Measurements from ENCODE around the gene TUBGCP2.

TUBGCP2 gene

DNA sequence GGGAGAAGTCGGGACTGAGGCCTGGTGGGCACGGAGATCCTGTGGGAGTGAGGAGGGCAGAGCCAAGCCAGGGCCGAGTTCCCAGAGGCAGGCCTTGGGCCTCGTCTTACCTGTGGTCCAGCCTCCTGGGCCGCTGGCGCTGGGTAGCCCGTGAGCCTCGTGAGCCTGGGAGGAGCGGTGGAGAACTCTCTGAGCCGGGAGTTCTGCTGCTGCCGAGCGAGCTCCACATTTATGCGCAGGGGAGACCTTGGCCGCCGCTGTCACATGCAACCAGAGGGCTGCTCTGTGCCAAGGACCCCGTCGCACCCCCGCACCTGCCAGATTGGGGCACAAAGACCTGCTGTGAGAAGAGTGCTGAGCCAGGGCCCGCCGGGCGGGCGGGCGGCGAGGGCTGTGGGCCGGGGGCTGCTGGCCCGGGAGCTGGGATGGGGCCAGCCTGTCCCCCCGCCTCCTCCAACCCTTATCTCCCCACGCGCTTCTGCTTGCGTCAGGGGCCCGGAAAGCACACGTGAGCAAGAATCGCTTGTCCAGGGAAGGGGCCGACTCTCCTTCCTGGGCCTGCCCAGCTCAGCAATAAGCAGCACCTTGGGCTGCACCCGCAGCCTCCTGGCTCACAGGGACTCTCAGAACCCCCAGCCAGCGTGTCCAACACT is 60.9 kb downstream of the TUBGCP2 start:
- DNase-seq (ENCODE audit: insufficient read length, low spot score) (no peak), FAIRE-seq (no peak)
- TF ChIP-seq POLR2A (IDR thresholded peaks at IDR 0.05; ENCODE audit: low read depth, low read length): no peak

DNA sequence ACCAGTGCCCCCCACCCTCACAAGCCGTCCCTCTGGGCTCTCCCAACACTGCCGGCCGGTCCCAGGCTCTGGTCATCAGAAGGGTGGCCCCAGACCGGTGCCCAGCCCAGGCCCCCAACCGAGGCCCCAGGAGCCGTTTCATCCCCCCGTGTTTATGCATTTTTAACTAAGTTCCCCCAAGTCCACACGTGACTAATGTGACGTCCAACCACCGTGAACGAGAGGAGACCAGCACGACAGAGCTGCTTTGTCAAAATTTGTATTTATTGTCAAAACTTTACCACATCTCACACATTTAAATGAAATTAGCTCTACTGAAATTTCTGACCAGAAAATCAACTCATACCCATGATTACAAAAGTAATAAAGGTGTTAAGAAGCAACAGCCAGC is 62.4 kb downstream of the TUBGCP2 start:
- DNase-seq (ENCODE audit: insufficient read length, low spot score) (no peak), FAIRE-seq (no peak)
- no peak for TF ChIP-seq POLR2A (IDR thresholded peaks at IDR 0.05; ENCODE audit: low read depth, low read length)

DNA sequence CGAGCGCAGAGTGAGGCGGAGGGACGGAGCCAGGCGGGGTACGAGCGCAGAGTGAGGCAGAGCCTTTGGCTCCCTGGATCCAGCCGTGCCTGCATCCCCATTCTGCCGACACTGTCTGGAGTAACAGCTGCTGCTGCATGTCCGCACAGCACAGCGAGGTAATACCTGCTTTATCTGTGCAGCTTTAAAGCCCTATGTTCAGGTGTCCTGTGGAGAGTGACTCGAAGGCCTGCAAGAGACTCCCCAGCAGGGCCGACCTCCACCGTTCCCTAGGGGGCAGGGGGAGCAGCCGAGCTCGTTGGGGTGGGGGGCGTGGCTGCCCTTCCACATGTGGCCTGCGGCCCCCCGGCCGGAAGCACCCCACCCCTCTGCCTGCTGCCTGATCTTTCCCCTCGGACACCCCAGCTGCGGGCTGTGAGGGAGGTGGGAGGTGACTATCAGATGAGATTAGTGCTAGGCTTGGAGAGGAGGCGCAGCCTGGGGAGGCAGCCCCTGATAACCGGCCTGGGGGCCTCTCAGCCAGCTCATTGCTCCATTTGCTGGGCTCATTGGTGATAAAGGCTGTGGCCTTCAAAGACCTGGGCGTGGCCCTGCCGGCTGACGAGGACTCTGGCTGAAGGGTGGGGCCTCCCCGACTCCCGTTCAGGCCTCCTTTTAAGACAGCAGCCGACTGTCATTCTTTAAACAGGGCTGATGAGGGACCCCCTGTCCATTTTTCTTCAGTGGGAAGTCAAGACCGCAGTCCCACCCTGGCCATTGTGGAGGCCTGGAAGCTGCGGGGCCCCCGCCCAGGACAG is 63.0 kb downstream of the TUBGCP2 start:
- FAIRE-seq (no peak), DNase-seq (ENCODE audit: insufficient read length, low spot score) (peak; percentile 45)
- no peak for TF ChIP-seq POLR2A (IDR thresholded peaks at IDR 0.05; ENCODE audit: low read depth, low read length)

DNA sequence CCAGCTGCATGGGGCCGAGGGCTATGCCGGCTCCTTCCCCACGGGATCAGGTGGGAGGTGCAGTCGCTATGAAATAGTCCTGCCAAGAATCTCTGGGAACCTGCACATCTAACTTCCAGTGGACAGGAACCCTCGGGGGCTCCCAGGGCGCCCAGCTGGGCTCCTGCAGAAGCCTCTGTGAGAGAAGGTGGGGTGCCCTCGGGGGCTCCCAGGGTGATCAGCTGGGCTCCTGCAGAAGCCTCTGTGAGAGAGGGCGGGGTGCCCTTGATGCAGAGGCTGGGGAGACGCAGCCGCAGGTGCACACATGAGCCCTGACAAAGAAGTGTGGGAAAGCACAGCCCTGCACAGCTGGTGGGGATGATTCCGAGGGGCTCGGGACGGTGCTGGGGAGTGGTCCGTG is 65.1 kb downstream of the TUBGCP2 start:
- no peak for FAIRE-seq
- TF ChIP-seq POLR2A (IDR thresholded peaks at IDR 0.05; ENCODE audit: low read depth, low read length): no peak

DNA sequence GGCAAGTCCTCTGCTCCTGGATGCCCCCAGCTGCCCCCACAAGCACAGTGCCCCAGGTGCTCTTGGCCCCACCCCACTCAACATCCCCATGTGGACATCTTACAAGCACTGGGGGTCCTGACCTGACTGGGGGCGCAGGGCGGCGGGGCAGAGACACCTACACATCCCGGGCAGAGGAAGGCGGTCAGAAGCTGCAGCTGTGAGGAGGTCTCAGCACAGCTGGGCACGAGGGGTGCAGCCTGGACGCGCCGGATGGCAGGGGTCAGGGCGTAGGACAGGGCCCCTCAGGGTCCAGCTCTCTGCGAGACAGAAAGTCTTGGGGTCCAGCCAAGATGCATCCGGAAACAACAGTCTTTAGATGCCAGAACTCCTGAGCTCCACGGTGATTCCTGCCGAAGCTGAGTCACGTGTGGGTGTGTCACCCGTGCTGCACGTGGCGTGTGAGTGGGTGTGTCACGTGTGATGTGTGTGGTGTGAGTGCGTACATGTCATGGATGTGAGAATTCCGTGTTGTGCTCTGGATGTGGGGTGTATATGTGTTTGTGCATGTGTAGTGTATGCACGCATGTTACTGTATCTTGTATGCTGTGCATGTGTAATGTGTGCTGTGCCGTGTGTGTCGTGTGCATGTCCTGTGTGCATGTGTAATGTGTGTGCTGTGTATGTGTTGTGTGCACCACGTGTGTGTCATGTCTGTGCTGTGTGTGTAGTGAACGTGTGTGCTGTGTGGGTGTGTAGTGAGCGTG is 65.9 kb downstream of the TUBGCP2 start:
- DNase-seq (ENCODE audit: insufficient read length, low spot score) (no peak), FAIRE-seq (no peak)

More for the DNA sequence above, 65.1 kb downstream of the TUBGCP2 start:
- DNase-seq (ENCODE audit: insufficient read length, low spot score): no peak

DNA sequence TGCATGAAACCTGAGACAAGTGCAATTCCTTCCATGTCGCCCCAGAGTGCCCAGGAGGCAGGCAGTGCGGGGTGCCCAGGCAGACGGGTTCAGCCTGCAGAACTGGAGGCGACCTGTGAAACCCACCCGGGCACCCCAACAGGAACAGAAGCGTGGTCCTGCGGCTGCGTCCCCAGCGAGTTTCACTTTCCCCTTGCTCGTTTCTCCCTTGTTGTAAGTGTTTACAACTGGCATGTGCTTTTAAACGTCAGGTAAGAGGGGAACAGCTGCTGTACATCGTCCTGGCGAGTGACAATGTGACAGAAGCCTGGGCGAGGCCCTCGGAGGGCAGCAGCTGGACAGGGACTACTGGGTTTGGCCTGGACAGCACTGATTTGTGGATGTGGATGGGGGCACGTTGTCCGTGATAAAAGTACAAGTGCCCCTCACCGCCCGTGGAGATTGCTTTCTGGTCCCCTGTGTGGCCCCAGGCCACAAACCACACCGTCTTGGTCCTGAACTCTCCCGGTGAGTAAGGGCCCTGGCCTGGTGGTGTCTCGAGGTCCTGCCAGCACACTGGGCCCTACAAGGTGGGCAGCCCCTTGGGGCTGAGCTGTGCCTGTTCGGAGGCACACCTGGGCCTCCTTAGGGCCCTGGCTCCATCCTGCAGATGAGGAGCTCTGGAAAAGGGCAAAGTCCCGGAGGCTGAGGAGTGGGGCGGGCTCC is 67.0 kb downstream of the TUBGCP2 start:
- FAIRE-seq (no peak), DNase-seq (ENCODE audit: insufficient read length, low spot score) (no peak)
- no peak for TF ChIP-seq POLR2A (IDR thresholded peaks at IDR 0.05; ENCODE audit: low read depth, low read length)

More for the DNA sequence above, 65.9 kb downstream of the TUBGCP2 start:
- TF ChIP-seq POLR2A (IDR thresholded peaks at IDR 0.05; ENCODE audit: low read depth, low read length): no peak

DNA sequence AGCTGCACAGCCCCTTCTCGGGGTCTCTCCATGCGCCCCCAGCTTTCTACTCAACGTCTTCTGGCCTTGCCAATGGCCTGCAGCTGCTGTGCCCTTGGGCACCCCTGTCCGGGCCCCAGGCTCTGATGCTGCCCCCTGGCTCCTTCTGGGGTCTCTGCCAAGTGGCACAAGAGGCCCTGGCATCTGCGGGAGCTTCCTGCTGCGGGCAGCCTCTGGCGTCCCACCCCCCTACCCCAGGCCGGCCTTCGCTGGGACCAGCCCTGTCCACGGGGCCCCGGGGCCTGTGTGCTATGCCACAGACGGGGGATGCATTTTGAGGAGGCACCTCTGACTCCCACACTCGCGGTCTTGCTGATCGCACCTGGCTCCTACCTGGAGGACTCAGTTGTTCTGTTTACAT is 68.7 kb downstream of the TUBGCP2 start:
- no peak for TF ChIP-seq POLR2A (IDR thresholded peaks at IDR 0.05; ENCODE audit: low read depth, low read length)
- FAIRE-seq: no peak

DNA sequence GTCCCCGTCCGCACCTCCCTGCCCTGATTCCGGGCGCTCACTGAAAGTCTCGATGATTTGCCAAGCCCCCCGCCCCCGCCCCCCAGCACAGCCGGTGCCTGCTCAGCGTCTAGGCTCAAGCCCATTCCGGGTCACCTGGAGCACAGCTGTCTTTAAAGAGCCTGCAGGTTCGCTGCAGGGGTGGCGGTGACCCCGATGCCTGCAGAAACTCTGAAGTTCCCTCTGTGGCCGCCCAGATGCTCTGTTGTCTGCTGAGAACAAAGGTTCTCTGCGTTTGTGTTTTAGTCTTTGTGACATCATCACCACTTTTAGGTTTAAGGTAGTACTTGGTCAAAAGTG is 70.2 kb downstream of the TUBGCP2 start:
- TF ChIP-seq POLR2A (IDR thresholded peaks at IDR 0.05; ENCODE audit: low read depth, low read length): no peak
- DNase-seq (ENCODE audit: insufficient read length, low spot score) (no peak), FAIRE-seq (no peak)

More for the DNA sequence above, 68.7 kb downstream of the TUBGCP2 start:
- DNase-seq (ENCODE audit: insufficient read length, low spot score): no peak

DNA sequence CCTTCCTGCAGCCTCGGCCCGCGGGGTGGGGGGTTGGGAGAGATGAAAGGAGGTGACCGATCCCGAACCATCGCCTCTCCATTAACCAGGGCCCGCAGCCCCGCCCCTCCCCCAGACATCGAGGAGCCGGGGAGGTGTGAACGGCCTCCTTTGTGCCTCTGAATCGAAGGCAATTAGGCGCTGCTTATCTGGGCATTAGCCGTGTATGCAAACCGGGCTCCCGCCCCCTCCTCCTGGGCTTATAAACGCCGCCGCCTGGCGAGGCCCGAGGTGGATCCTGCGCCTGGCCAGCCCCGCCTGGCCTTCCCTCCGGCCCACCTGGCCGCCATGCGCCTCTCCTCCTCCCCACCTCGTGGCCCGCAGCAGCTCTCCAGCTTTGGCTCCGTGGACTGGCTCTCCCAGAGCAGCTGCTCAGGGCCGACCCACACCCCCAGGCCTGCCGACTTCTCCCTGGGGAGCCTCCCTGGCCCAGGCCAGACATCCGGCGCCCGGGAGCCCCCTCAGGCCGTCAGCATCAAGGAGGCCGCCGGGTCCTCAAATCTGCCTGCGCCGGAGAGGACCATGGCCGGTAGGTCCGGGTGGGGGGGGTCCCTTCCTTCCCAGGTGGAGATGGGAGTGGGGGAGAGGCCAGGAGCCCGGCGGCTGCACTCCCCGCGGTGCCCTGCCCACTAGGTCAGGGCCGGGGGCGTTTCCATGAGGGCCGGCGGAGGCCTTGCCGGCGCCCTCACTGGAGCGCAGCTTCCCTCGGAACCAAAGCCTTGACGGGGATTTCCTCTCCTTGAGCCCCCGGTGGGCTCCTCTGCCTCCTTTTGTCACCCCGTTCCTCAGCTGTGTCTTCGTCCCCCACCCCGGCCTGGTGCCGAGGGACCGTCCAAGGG is 70.8 kb downstream of the TUBGCP2 start, which contains the start of gene VENTX:
TSS of gene VENTX (plus strand) at position 268 of the 878 bp plus-strand sequence. CDS start at position 328, 60 bp downstream.
- no peak for TF ChIP-seq POLR2A (IDR thresholded peaks at IDR 0.05; ENCODE audit: low read depth, low read length)
- no peak for DNase-seq (ENCODE audit: insufficient read length, low spot score)
- FAIRE-seq: no peak

DNA sequence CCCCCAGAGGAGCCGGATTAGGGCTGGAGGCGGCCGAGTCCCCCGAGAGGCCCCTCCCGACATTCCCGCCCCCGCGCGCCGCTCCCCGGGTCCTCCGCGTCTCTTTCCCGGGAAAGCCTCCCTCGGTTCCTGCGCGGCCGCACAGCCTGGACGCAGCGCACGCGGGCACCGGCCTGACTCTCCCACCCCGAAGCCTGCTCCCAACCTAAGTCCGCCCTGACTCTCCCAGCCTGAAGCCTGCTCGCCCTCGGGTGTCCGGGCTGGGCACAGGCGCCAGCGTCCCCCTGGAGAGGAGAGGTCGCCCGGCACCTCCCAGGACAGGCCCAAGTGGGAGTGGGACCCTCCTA is 71.5 kb downstream of the TUBGCP2 start:
- TF ChIP-seq POLR2A (IDR thresholded peaks at IDR 0.05; ENCODE audit: low read depth, low read length): no peak
- FAIRE-seq (no peak), DNase-seq (ENCODE audit: insufficient read length, low spot score) (no peak)

DNA sequence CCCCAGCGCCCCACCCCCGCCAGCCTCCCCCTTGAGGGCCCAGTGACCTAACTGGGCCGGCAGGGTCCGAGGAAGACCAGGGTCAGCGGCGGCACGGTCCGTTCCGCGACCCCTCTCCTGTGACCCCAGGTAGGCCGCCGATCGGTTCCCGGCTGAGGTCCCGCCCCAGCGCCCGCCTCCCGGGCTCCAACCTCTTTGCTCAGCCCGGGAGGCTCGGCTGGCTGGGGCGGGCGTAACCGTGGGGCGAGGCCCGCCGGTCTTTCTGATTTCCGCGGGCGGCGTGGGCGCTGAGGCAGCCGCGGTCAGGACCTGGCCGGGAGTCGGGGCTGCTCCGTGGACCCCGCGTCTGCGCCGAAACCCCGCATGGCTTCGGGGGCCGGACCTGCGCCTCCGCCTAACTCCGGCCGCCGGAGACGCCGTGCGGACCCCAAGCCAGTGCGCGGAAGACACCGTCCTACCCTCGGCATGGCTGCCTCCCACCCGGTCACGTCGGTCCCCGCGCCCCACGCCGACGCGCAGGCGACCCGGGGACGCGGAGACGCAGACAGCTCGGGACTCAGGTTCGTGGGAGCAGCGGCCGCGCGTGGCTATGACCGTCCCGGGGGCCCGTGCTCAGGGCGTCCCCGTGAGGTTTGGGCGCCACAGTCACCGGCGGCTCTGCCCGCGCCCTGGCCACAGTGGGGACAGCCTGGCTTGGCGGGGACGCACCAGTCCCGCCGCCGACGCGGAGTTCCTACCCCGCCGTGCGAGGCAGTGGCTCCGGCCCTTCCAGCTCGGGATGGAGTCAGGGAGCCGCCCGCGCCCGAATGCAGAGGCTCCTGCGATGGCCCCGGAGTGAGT is 72.1 kb downstream of the TUBGCP2 start:
- DNase-seq (ENCODE audit: insufficient read length, low spot score) (no peak), FAIRE-seq (no peak)
- TF ChIP-seq POLR2A (IDR thresholded peaks at IDR 0.05; ENCODE audit: low read depth, low read length): no peak

DNA sequence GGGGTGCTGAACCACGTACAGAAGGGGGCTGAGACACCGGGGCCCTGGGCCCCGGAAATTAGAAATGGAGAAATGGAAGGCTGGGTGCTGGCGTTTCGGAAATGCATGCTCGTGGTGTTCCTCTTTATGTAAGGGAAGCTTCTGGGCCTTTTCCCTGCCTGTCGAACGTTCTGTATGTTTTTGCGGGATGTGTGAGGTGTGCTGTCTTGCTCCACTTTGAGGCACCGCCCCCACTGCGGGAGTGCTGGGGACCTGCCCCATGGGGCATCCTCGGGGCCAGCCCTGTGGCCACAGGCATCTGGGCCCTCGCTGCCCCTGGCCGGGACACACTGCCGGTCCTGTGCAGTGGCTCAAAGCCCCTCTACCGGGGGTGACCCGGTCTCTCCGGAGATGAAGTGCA is 72.7 kb downstream of the TUBGCP2 start:
- DNase-seq (ENCODE audit: insufficient read length, low spot score) (no peak), FAIRE-seq (no peak)
- TF ChIP-seq POLR2A (IDR thresholded peaks at IDR 0.05; ENCODE audit: low read depth, low read length): no peak
